ENCODE results near the gene ULBP2.

DNA sequence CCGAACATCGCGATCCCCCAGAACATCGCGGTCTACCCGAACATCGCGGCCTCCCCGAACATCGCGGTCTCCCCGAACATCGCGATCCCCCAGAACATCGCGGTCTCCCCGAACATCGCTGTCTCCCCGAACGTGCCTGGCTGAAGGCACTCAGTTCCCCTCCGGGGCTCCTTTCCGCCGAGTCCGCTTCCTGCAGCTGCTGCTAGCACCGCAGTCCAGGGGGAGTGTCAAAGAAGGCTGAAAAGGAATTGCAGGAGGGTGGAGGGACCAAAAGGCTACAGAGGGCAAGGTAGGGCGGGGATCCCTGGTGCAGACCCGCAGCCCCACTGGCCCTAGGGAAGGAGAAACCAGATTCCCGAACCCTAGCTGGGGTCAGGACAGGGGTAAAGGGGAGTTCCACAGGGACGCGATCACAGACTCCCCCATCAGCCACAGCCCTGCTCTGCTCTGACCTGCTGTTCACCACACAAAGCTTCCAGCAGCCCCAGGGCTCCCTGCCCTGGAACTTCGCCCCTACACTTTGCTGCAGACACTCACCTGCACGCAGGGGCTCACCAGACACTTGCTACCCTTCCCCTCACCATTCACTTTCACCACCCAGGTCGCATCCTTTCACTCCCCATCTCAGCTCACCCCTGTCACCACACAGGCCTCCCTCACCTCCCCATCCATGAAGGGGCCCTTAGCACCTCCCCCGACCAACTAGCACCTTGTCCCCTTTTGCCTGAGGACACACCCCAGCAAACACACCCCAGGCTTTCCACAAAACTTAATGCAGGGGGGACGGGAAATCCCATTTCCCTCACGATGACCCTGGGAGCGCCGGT is 23.6 kb downstream of the ULBP2 start:
- TF ChIP-seq, protein P1, sequence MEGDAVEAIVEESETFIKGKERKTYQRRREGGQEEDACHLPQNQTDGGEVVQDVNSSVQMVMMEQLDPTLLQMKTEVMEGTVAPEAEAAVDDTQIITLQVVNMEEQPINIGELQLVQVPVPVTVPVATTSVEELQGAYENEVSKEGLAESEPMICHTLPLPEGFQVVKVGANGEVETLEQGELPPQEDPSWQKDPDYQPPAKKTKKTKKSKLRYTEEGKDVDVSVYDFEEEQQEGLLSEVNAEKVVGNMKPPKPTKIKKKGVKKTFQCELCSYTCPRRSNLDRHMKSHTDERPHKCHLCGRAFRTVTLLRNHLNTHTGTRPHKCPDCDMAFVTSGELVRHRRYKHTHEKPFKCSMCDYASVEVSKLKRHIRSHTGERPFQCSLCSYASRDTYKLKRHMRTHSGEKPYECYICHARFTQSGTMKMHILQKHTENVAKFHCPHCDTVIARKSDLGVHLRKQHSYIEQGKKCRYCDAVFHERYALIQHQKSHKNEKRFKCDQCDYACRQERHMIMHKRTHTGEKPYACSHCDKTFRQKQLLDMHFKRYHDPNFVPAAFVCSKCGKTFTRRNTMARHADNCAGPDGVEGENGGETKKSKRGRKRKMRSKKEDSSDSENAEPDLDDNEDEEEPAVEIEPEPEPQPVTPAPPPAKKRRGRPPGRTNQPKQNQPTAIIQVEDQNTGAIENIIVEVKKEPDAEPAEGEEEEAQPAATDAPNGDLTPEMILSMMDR (conservative IDR thresholded peaks at IDR 0.05), result no peak
- TF ChIP-seq ZFX (IDR thresholded peaks at IDR 0.05), result no peak

Data from C4-2B (cell line).